Panc1 (cell line): Measurements from ENCODE around the gene CMTM4. TPM values are rescaled to one million over a fixed set of nuclear protein-coding genes. Genes with fewer than 3 reads are reported as not detected.

Source experiments
- ATAC-seq: fragments of 200-7000 bp; cut with Tn5 transposase; 2 replicates; pipeline ENCODE4 v1.9.1; 2020; ENCODE audit warnings: mild to moderate bottlenecking, moderate library complexity
- BruUV-seq: library from RNA; stranded (reverse); fragments of 400-500 nt; replicated peaks from 2 replicates; lab custom pipeline; 2021; lab: Mats Ljungman, UMichigan
- CTCF ChIA-PET: fragments of 300-600 bp; sonication (Branson Sonifier 250); formaldehyde crosslinking; loops from one replicate; lab custom pipeline; 2022; ENCODE audit warnings: antibody characterized with exemption; lab: Charles Lee
- POLR2A ChIA-PET: fragments of 300-600 bp; sonication (Branson Sonifier 250); formaldehyde crosslinking; loops from one replicate; lab custom pipeline; 2022; ENCODE audit warnings: antibody characterized with exemption; lab: Charles Lee
- DNase-seq: peaks from one replicate; pipeline ENCODE4 v3.0.0-alpha.2; 2010; ENCODE audit warnings: low read depth, low spot score
- H3K27ac ChIP-seq: 2 replicates; pipeline ENCODE4 v1.5.1; 2011; ENCODE audit warnings: mild to moderate bottlenecking, low read length, inconsistent platforms
- H3K27me3 ChIP-seq: fragments of 200-500 bp; sonication (Bioruptor generic); 2 replicates; pipeline ENCODE4 v1.6.0; 2014; ENCODE audit warnings: low read length, inconsistent platforms; ENCODE audit not compliant: control insufficient read depth, insufficient read depth
- H3K36me3 ChIP-seq: fragments of 200-500 bp; sonication (Bioruptor generic); 2 replicates; pipeline ENCODE4 v1.5.1; 2014; ENCODE audit warnings: inconsistent platforms, mild to moderate bottlenecking, low read length, moderate library complexity; ENCODE audit not compliant: control insufficient read depth, insufficient read depth
- H3K4me1 ChIP-seq: 2 replicates; pipeline ENCODE4 v1.5.1; 2011; ENCODE audit warnings: inconsistent platforms, mild to moderate bottlenecking, low read length, moderate library complexity; ENCODE audit not compliant: control insufficient read depth, insufficient read depth
- H3K4me3 ChIP-seq, 2 experiments: 2 replicates each; pipeline ENCODE4 v1.5.1; 2011 to 2012; ENCODE audit warnings: low read depth in 2 of 2, low read length in 2 of 2, mild to moderate bottlenecking in 2 of 2, inconsistent platforms in 1 of 2, moderate library complexity in 1 of 2
- H3K9me3 ChIP-seq: fragments of 200-500 bp; sonication (Bioruptor generic); 2 replicates; pipeline ENCODE4 v1.5.1; 2014; ENCODE audit warnings: low read depth, mild to moderate bottlenecking, inconsistent platforms, low read length, moderate library complexity; ENCODE audit not compliant: control insufficient read depth, insufficient read depth
- POLR2AphosphoS5 ChIP-seq: IDR thresholded peaks from 2 replicates; pipeline ENCODE4 v1.6.1; 2012; ENCODE audit warnings: mild to moderate bottlenecking, low read depth, low read length, moderate library complexity
- SIN3A ChIP-seq: IDR thresholded peaks from 2 replicates; pipeline ENCODE4 v1.6.1; 2012; ENCODE audit warnings: low read depth, mild to moderate bottlenecking, low read length, moderate library complexity, borderline replicate concordance; ENCODE audit not compliant: insufficient read depth
- TCF7L2 ChIP-seq: IDR thresholded peaks from 2 replicates; pipeline ENCODE4 v1.6.1; 2011; ENCODE audit warnings: mild to moderate bottlenecking, low read depth, low read length, inconsistent platforms
- in situ Hi-C: cut with HindIII; loops from 2 replicates; pipeline ENCODE4 v1.10.0; 2016; ENCODE audit warnings: low sequenced_read_pairs, low pct_unique_long_range_greater_than_20kb
- intact Hi-C: fragments of 100-400 bp; cut with micrococcal nuclease; formaldehyde crosslinking; loops from one replicate; pipeline ENCODE4 v1.10.0; 2022; ENCODE audit not compliant: unreplicated experiment
- total RNA-seq: library from RNA; stranded (reverse); gene quantifications from one replicate; pipeline ENCODE4 v1.2.1, GENCODE V29; 2021; ENCODE audit not compliant: unreplicated experiment
- TF ChIP-seq, protein P1 (sequence below): fragments of 450-650 bp; IDR thresholded peaks from 2 replicates; pipeline ENCODE4 v1.5.1; 2017; ENCODE audit warnings: mild to moderate bottlenecking
- TF ChIP-seq, protein P2 (sequence below), 2 experiments: IDR thresholded peaks; 2 replicates each; pipeline ENCODE4 v1.6.1; 2011 to 2012; ENCODE audit warnings: low read depth in 2 of 2, control low read depth in 1 of 2, low read length in 1 of 2, mild to moderate bottlenecking in 1 of 2, moderate library complexity in 1 of 2; ENCODE audit not compliant: insufficient read depth in 1 of 2

The CMTM4 gene
- total RNA-seq, 1 experiment from 2014 or later, result 51.9 TPM

- intact Hi-C loops (no loop called here), in situ Hi-C loops (no loop called here)
- Histone ChIP-seq H3K4me3 (no peak overlapping the region), H3K9me3 (no peaks in the 10 kb centered on the region), H3K27ac (no peak overlapping the region), H3K36me3 (no peaks in the 10 kb centered on the region), H3K4me1 (peaks cover 7% of the 10 kb centered on the region; the same call in 1 of the 2 replicates), H3K27me3 (no peaks in the 10 kb centered on the region)
- DNase-seq (no peak), ATAC-seq (no peak)
- no TSS peak for BruUV-seq
- no peak for TF ChIP-seq POLR2AphosphoS5
- TF ChIP-seq SIN3A, result no peak
- TF ChIP-seq, protein P1, sequence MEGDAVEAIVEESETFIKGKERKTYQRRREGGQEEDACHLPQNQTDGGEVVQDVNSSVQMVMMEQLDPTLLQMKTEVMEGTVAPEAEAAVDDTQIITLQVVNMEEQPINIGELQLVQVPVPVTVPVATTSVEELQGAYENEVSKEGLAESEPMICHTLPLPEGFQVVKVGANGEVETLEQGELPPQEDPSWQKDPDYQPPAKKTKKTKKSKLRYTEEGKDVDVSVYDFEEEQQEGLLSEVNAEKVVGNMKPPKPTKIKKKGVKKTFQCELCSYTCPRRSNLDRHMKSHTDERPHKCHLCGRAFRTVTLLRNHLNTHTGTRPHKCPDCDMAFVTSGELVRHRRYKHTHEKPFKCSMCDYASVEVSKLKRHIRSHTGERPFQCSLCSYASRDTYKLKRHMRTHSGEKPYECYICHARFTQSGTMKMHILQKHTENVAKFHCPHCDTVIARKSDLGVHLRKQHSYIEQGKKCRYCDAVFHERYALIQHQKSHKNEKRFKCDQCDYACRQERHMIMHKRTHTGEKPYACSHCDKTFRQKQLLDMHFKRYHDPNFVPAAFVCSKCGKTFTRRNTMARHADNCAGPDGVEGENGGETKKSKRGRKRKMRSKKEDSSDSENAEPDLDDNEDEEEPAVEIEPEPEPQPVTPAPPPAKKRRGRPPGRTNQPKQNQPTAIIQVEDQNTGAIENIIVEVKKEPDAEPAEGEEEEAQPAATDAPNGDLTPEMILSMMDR, result no peak
- no peak for TF ChIP-seq TCF7L2
- TF ChIP-seq, protein P2, sequence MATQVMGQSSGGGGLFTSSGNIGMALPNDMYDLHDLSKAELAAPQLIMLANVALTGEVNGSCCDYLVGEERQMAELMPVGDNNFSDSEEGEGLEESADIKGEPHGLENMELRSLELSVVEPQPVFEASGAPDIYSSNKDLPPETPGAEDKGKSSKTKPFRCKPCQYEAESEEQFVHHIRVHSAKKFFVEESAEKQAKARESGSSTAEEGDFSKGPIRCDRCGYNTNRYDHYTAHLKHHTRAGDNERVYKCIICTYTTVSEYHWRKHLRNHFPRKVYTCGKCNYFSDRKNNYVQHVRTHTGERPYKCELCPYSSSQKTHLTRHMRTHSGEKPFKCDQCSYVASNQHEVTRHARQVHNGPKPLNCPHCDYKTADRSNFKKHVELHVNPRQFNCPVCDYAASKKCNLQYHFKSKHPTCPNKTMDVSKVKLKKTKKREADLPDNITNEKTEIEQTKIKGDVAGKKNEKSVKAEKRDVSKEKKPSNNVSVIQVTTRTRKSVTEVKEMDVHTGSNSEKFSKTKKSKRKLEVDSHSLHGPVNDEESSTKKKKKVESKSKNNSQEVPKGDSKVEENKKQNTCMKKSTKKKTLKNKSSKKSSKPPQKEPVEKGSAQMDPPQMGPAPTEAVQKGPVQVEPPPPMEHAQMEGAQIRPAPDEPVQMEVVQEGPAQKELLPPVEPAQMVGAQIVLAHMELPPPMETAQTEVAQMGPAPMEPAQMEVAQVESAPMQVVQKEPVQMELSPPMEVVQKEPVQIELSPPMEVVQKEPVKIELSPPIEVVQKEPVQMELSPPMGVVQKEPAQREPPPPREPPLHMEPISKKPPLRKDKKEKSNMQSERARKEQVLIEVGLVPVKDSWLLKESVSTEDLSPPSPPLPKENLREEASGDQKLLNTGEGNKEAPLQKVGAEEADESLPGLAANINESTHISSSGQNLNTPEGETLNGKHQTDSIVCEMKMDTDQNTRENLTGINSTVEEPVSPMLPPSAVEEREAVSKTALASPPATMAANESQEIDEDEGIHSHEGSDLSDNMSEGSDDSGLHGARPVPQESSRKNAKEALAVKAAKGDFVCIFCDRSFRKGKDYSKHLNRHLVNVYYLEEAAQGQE (IDR thresholded peaks at IDR 0.05; ENCODE audit: insufficient read depth in 1 of 2, low read depth in 2 of 2, low read length in 1 of 2), result no peak
- POLR2A ChIA-PET, result interaction anchor here (0.7 kb wide), 1 partner anchor 41 kb away, joined by 3 read pairs; no protein-coding TSS in a partner anchor
- CTCF ChIA-PET, result interaction anchor here (0.5 kb wide), 1 partner anchor 352 kb away, joined by 4 read pairs; no protein-coding TSS in a partner anchor
Measured at GRCh38 chr16:66649167-66649566, 47.4 kb downstream of the CMTM4 start.

GRCh38 chr16:66647866-66648265, 48.7 kb downstream of the CMTM4 start:
- no peaks in the 10 kb centered on the region for H3K27me3 ChIP-seq
- POLR2A ChIA-PET, result no interaction called here

More at GRCh38 chr16:66647866-66648265, 48.7 kb downstream of the CMTM4 start:
- ATAC-seq, result no peak
- no peak for DNase-seq
- intact Hi-C loops (no loop called here), in situ Hi-C loops (no loop called here)
- H3K27ac ChIP-seq, result no peak overlapping the region
- no peak overlapping the region for H3K4me3 ChIP-seq
- no peaks in the 10 kb centered on the region for H3K9me3 ChIP-seq
- peaks cover 7% of the 10 kb centered on the region; the same call in 1 of the 2 replicates for H3K4me1 ChIP-seq
- BruUV-seq, result no TSS peak
- CTCF ChIA-PET, result no interaction called here
- no peaks in the 10 kb centered on the region for H3K36me3 ChIP-seq
- TF ChIP-seq, protein P1, result no peak
- TF ChIP-seq, protein P2 (IDR thresholded peaks at IDR 0.05; ENCODE audit: insufficient read depth in 1 of 2, low read depth in 2 of 2, low read length in 1 of 2), result no peak
- TF ChIP-seq POLR2AphosphoS5 (no peak), TCF7L2 (no peak), SIN3A (no peak)
